ENCODE measurements around the gene PSMB7.
"Not testable (repeated sequence)": the region's sequence is repeated elsewhere in the genome, so short reads cannot be mapped to it uniquely, and the experiment has no call there.

The PSMB7 gene

GRCh38 chr9:124442826-124443225 lies 27.6 kb upstream of the PSMB7 start:
- no peak for DNase-seq

- DNase-seq = no peak
Measured at GRCh38 chr9:124442379-124442778, 27.1 kb upstream of the PSMB7 start.

GRCh38 chr9:124441291-124441690 lies 26.0 kb upstream of the PSMB7 start:
- no peak for DNase-seq

GRCh38 chr9:124440786-124441185 lies 25.5 kb upstream of the PSMB7 start:
- no peak for DNase-seq

- DNase-seq = no peak
Measured at GRCh38 chr9:124439686-124440243, 24.5 kb upstream of the PSMB7 start.

- DNase-seq = no peak
Measured at GRCh38 chr9:124439086-124439485, 23.8 kb upstream of the PSMB7 start.

GRCh38 chr9:124438091-124438490 lies 22.8 kb upstream of the PSMB7 start:
- DNase-seq = no peak

GRCh38 chr9:124437086-124437485 lies 21.8 kb upstream of the PSMB7 start:
- DNase-seq = no peak

GRCh38 chr9:124436320-124436719 lies 21.1 kb upstream of the PSMB7 start:
- DNase-seq = no peak

- DNase-seq = no peak
Measured at GRCh38 chr9:124429530-124429867, 14.3 kb upstream of the PSMB7 start.

- DNase-seq = no peak
Measured at GRCh38 chr9:124428751-124429529, 13.7 kb upstream of the PSMB7 start.

- no peak for DNase-seq
Measured at GRCh38 chr9:124427281-124427680, 12.0 kb upstream of the PSMB7 start.

GRCh38 chr9:124426361-124426760 lies 11.1 kb upstream of the PSMB7 start:
- DNase-seq = no peak

GRCh38 chr9:124425733-124426132 lies 10.5 kb upstream of the PSMB7 start:
- not testable (repeated sequence) for DNase-seq

- no peak for DNase-seq
Measured at GRCh38 chr9:124423591-124423990, 8.3 kb upstream of the PSMB7 start.

GRCh38 chr9:124423155-124423554 lies 7.9 kb upstream of the PSMB7 start:
- no peak for DNase-seq

GRCh38 chr9:124420991-124421543 lies 5.8 kb upstream of the PSMB7 start:
- no peak for DNase-seq

- DNase-seq = no peak
Measured at GRCh38 chr9:124419832-124420489, 4.7 kb upstream of the PSMB7 start.

GRCh38 chr9:124415852-124416484 lies 726 bp upstream of the PSMB7 start:
- no peak for DNase-seq

- no peak for DNase-seq
Measured at GRCh38 chr9:124414612-124415011, 630 bp downstream of the PSMB7 start.

- no peak for DNase-seq
Measured at GRCh38 chr9:124412228-124412575, 3.0 kb downstream of the PSMB7 start.

- no peak for DNase-seq
Measured at GRCh38 chr9:124411514-124412227, 3.6 kb downstream of the PSMB7 start.

- DNase-seq = no peak
Measured at GRCh38 chr9:124410321-124410913, 4.8 kb downstream of the PSMB7 start.

Data from stimulated activated CD4-positive, alpha-beta T cell treated with anti-CD3 and anti-CD28 coated beads, Interleukin-2, amount 100 ng/mL, for 48 hours (primary cell).